ENCODE results near the gene COX7B2. TPM values are rescaled to one million over a fixed set of nuclear protein-coding genes. Genes with fewer than 3 reads are reported as not detected.

COX7B2 gene
- total and polyA plus RNA-seq, 4 donors = not detected

DNA sequence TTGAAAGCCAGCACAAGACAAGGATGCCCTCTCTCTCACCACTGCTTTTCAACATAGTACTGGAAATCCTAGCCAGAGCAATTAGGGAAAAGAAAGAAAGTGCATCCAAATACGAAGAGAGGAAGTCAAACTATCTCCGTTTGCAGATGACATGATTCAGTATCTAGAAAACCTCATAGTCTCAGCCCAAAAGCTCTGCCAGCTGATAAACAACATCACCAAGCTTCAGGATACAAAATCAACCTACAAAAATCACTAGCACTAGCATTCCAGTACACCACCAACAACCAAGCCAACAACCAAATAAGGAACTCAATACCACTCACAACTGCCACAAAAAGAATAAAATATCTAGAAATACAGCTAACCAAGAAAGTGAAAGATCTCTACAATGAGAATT lies 38.6 kb downstream of the COX7B2 start:
- WGBS, 2 donors = 66 to 70% methylated on average over 2 of the region's 2 CpGs

DNA sequence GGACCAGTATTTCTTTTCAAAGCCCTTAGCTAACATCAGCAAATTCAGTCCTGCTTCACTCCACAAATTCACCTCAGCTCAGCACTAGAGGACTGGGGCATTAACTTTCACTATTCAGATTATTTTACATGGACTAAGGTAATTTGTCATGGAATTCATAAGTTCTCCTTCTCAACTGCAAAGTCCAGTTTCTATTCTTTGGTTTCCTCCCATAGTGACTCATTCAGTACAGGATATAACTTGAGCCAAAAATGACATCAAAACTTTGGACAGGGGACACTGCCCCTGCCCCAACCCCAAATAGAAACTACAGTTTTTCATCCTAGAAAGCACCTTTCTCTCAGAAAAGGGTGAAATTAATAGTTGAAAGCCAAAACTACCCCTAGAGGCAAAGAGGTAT lies 52.7 kb downstream of the COX7B2 start:
- Histone ChIP-seq H3K36me3 (ENCODE audit: control insufficient read depth in 4 of 4, insufficient read depth in 4 of 4, low read length in 4 of 4) (no peaks in the 10 kb centered on the region), H3K27ac (ENCODE audit: low read depth in 1 of 2, low read length in 1 of 2) (no peak overlapping the region), H3K9me3 (ENCODE audit: control insufficient read depth in 4 of 4, insufficient read depth in 3 of 4, low read length in 3 of 4) (no peaks in the 10 kb centered on the region), H3K4me3 (no peak overlapping the region), H3K4me1 (ENCODE audit: control insufficient read depth in 5 of 5, insufficient read depth in 5 of 5, low read length in 5 of 5) (no peaks in the 10 kb centered on the region), H3K27me3 (ENCODE audit: control insufficient read depth in 3 of 3, insufficient read depth in 3 of 3, low read length in 2 of 3) (no peaks in the 10 kb centered on the region), H3K9ac (ENCODE audit: insufficient read depth in 1 of 2, low read length in 2 of 2) (no peak overlapping the region)
- no peak for DNase-seq
- ATAC-seq (ENCODE audit: insufficient read depth, low FRiP score) = no peak
- TF ChIP-seq, protein P1, sequence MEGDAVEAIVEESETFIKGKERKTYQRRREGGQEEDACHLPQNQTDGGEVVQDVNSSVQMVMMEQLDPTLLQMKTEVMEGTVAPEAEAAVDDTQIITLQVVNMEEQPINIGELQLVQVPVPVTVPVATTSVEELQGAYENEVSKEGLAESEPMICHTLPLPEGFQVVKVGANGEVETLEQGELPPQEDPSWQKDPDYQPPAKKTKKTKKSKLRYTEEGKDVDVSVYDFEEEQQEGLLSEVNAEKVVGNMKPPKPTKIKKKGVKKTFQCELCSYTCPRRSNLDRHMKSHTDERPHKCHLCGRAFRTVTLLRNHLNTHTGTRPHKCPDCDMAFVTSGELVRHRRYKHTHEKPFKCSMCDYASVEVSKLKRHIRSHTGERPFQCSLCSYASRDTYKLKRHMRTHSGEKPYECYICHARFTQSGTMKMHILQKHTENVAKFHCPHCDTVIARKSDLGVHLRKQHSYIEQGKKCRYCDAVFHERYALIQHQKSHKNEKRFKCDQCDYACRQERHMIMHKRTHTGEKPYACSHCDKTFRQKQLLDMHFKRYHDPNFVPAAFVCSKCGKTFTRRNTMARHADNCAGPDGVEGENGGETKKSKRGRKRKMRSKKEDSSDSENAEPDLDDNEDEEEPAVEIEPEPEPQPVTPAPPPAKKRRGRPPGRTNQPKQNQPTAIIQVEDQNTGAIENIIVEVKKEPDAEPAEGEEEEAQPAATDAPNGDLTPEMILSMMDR (IDR thresholded peaks at IDR 0.05; ENCODE audit: control extremely low read depth, extremely low read depth) = no peak

More for the DNA sequence above, 38.6 kb downstream of the COX7B2 start:
- Histone ChIP-seq H3K4me3 (no peak overlapping the region), H3K4me1 (ENCODE audit: control insufficient read depth in 5 of 5, insufficient read depth in 5 of 5, low read length in 5 of 5) (no peaks in the 10 kb centered on the region), H3K27me3 (ENCODE audit: control insufficient read depth in 3 of 3, insufficient read depth in 3 of 3, low read length in 2 of 3) (no peaks in the 10 kb centered on the region), H3K27ac (ENCODE audit: low read depth in 1 of 2, low read length in 1 of 2) (no peak overlapping the region), H3K36me3 (ENCODE audit: control insufficient read depth in 4 of 4, insufficient read depth in 4 of 4, low read length in 4 of 4) (no peaks in the 10 kb centered on the region), H3K9me3 (ENCODE audit: control insufficient read depth in 4 of 4, insufficient read depth in 3 of 4, low read length in 3 of 4) (peaks cover 0 to 2% (median 0%) of the 10 kb centered on the region in 4 donors), H3K9ac (ENCODE audit: insufficient read depth in 1 of 2, low read length in 2 of 2) (no peak overlapping the region)
- DNase-seq (no peak), ATAC-seq (ENCODE audit: insufficient read depth, low FRiP score) (no peak)
- TF ChIP-seq, protein P1 (IDR thresholded peaks at IDR 0.05; ENCODE audit: control extremely low read depth, extremely low read depth) = no peak

DNA sequence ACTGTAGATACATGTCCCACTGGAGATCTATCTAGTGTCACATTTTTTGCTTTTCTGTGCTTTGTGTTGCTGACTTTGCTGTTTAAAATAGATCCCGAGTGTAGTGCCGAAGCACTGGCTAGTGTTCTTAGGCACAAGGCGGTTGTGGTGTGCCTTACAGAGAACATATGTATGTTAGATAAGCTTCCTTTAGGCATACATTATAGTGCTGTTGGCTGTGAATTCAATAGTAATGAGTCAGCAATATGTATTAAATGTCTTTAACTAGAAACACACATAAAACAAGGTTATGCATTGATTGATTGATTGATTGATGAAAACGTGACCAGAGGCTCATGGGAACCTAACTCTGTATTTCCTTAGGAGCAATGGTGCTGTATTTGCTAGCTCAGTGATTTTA lies 56.2 kb downstream of the COX7B2 start:
- TF ChIP-seq, protein P1 (IDR thresholded peaks at IDR 0.05; ENCODE audit: control extremely low read depth, extremely low read depth) = no peak
- no peak overlapping the region for H3K9ac ChIP-seq (ENCODE audit: insufficient read depth in 1 of 2, low read length in 2 of 2)
- H3K4me3 ChIP-seq = no peak overlapping the region
- H3K36me3 ChIP-seq (ENCODE audit: control insufficient read depth in 4 of 4, insufficient read depth in 4 of 4, low read length in 4 of 4) = no peaks in the 10 kb centered on the region
- no peaks in the 10 kb centered on the region for H3K27me3 ChIP-seq (ENCODE audit: control insufficient read depth in 3 of 3, insufficient read depth in 3 of 3, low read length in 2 of 3)
- ATAC-seq (ENCODE audit: insufficient read depth, low FRiP score) (no peak), DNase-seq (no peak)
- no peaks in the 10 kb centered on the region for H3K9me3 ChIP-seq (ENCODE audit: control insufficient read depth in 4 of 4, insufficient read depth in 3 of 4, low read length in 3 of 4)
- 62 to 63% methylated on average over 4 of the region's 4 CpGs for WGBS, 2 donors
- no peak overlapping the region for H3K27ac ChIP-seq (ENCODE audit: low read depth in 1 of 2, low read length in 1 of 2)
- no peaks in the 10 kb centered on the region for H3K4me1 ChIP-seq (ENCODE audit: control insufficient read depth in 5 of 5, insufficient read depth in 5 of 5, low read length in 5 of 5)

DNA sequence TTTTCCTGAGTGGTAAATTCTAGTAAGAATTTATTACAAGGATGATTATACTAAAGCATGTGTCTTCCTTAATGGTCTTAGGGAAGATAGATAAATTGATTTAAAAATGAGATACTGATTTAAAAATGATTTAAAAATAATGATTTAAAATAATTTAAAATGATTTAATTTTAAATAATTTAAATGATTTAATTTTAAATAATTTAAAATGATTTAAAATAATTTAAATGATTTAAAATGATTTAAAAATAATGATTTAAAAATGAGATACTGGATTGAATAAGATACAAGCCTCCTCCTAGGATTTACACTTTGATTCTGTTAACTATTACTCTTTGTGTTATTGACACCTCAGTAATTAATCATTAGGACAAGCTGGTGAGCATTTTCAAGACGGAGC lies 59.0 kb downstream of the COX7B2 start:
- TF ChIP-seq, protein P1 (IDR thresholded peaks at IDR 0.05; ENCODE audit: control extremely low read depth, extremely low read depth) = no peak
- WGBS, 2 donors = 86 to 93% methylated on average over 1 of the region's 1 CpG
- H3K9me3 ChIP-seq (ENCODE audit: control insufficient read depth in 4 of 4, insufficient read depth in 3 of 4, low read length in 3 of 4) = no peaks in the 10 kb centered on the region
- DNase-seq = no peak
- H3K4me3 ChIP-seq = no peak overlapping the region
- H3K36me3 ChIP-seq (ENCODE audit: control insufficient read depth in 4 of 4, insufficient read depth in 4 of 4, low read length in 4 of 4) = no peaks in the 10 kb centered on the region
- H3K4me1 ChIP-seq (ENCODE audit: control insufficient read depth in 5 of 5, insufficient read depth in 5 of 5, low read length in 5 of 5) = no peaks in the 10 kb centered on the region
- H3K27me3 ChIP-seq (ENCODE audit: control insufficient read depth in 3 of 3, insufficient read depth in 3 of 3, low read length in 2 of 3) = no peaks in the 10 kb centered on the region
- no peak overlapping the region for H3K27ac ChIP-seq (ENCODE audit: low read depth in 1 of 2, low read length in 1 of 2)
- no peak for ATAC-seq (ENCODE audit: insufficient read depth, low FRiP score)
- no peak overlapping the region for H3K9ac ChIP-seq (ENCODE audit: insufficient read depth in 1 of 2, low read length in 2 of 2)
